T1000 (cell line): ENCODE data around the gene PUS7.
"Not testable (repeated sequence)": the region's sequence is repeated elsewhere in the genome, so short reads cannot be mapped to it uniquely, and the experiment has no call there.

Experiments used
- DNase-seq: peaks from one replicate; lab custom pipeline; 2025; ENCODE audit warnings: mixed read lengths; lab: John Stamatoyannopoulos, UW

Gene PUS7

DNA sequence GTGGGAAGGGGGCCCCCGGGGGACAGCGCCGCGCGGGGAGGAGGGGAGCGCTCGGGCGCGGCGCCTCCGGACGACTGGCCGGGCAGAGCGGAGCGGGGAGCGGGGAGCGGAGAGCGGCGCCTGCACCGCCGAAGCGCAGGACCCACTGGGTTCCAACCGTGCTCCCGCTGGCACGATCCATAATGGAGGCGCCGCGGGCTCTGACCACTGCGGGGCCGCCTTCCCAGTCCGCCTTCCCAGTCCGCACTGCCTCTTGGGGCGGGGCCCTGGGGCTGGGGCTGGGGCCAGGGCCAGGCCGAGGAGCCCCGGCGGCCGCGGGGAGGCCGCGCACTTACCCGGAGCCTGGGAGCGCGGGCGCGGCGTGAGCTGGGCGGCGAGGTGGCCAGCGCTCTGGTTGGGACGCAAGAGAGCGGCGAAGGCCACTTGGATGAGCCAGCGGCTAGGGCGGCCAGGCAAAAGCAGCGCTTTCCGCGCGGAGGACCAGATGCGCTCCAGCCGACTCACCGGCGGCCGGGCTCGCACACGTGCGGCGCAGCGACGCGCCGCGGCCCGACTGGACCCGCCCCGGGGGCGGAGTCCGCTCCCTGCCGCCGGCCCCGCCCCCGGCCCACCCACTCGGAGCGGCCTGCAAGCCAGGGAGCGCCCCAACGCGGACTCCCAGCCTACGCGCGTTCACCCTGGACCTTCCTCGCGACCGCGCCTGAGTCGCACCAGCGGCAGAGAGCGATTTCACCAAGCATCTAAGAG lies at the start of gene PUS7:
TSS of gene PUS7 (minus strand) at position 555 of the 747 bp plus-strand sequence. CDS start 13,759 bp downstream, outside the sequence.
- DNase-seq: peak; percentile 74

DNA sequence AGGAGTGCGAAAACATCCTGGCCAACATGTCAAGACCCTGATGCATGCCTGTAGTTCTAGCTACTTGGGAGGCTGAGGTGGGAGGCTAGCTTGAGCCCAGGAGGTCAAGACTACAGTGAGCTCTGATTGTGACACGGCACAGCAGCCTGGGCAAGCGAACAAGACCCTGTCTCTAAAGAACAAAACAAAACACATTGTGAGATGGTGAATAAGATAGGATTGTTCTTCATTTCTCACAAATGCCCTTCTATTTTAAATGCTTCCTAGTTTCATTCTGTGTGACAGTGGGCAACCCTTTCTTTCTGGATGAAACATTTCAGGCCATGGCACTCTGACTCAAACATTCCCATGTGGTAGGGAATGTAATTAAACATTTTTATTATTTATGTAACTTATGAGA lies 45.8 kb upstream of the PUS7 start:
- no peak for DNase-seq

- DNase-seq: no peak
Observed at GRCh38 chr7:105567024-105567423, 45.0 kb upstream of the PUS7 start.

DNA sequence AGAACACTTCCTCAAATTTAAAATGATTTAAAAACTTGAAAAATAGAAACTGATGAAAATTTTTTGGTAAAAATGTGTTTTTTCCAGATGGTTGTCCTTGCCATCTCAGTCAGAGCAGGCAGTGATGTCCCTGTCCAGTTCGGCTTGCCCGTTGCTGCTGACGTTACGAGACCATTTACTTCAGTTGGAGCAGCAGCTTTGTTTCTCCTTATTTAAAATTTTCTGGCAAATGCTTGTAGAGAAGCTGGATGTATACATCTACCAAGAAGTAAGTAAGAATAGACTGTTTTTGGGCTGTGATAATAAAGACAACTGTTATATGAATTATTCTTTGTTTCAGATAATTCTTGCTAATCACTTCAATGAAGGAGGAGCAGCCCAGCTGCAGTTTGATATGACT lies 43.1 kb upstream of the PUS7 start:
- DNase-seq: no peak

DNA sequence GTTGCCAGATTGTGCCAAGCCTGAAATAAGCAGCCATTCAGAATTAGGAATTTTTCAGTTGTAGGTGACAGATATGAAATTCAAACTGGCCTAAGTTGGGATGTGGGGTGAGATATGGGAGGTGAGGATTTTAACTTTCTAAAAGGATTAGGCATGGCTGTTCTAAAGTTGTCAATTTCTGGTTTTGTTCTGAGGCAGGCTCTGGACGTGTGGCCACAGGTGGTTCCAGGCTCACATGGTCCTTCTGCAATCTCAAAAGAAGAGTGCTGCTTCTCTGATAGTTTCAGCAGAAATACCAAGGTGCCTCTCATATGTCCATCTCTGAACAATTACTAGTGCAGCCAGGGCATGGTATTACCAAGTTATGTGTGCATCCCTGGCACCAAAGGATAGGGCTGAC lies 37.9 kb upstream of the PUS7 start:
- DNase-seq: no peak

DNA sequence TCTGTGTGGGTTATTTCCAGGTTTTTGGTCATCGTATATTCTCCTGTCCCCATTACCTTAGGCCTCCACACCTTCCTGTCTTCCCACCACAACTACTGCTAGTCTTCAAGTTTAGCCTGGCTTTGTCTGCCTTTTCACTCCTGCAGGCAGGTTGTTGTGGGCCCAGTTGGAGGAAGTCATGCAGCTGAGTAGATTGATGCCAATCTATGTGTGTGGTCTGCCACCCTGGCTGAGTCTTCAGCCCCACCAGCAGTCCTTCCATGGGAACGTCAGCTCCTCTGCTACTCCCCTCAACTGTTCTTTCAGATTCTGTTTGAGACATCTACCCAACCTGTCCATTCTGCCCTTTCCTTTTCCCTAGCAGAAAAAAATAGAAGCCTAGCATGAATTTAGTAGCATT lies 16.3 kb upstream of the PUS7 start:
- DNase-seq: no peak

DNA sequence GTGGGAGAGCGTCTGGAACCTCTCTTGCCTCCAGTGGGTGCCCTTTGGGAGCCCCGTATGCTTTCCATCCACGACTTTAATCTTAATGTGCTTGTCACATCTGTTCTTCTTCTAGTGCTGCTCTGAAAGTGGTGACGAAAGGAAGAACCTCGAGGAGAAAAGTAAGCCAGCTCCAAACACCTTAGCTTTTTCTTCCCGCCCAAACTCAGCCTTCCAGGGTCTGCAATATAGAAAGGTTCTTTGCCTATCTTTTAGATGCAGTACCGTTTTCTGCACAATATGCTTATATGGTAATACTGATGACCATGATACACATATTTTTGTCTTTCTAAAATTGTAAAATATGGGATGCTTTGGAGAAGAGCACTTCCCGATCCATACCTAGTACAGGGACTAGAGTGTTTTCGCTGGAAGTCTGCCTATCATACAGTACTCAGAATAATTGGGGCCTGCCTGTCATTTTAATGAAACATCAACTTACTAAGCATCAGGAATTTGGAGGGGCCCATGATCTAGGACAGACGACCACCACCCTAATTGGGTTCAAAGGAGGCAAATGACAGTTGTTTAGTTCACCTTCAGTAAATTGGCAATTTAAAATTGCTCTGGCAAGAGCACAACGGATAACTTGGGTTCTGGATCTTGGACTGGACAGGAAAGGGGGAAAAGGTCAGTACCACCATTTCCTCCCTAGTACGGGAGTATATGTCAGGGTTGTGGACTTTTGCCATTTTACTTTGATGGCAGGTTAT lies 10.8 kb upstream of the PUS7 start:
- no peak for DNase-seq

- peak; percentile 75 for DNase-seq
Observed at GRCh38 chr7:105531792-105532671, 10.0 kb upstream of the PUS7 start, which contains the start of gene RINT1. TSS of gene RINT1 (plus strand) at chr7:105532201. CDS start at chr7:105532316, 115 bp downstream.

- DNase-seq: no peak
Observed at GRCh38 chr7:105530546-105530945, 8.5 kb upstream of the PUS7 start.

DNA sequence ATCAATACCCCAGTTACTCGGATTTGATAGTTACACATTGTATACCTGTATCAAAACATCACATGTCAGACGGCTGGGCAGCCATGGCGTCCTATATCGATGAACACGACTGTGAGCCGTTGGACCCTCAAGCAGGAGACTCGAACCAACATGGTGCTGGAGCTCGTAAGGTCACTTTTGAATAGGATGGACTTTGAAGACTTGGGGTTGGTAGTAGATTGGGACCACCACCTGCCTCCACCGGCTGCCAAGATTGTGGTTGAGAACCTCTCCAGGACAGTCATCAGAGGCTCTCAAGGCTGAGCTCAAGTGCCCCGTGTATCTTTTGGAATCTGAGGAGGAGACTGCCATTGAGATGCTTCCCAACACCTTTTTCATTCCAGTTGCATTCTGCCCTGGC lies 8.1 kb upstream of the PUS7 start:
- no peak for DNase-seq

- not testable (repeated sequence) for DNase-seq
Observed at GRCh38 chr7:105527737-105528136, 5.7 kb upstream of the PUS7 start.

DNA sequence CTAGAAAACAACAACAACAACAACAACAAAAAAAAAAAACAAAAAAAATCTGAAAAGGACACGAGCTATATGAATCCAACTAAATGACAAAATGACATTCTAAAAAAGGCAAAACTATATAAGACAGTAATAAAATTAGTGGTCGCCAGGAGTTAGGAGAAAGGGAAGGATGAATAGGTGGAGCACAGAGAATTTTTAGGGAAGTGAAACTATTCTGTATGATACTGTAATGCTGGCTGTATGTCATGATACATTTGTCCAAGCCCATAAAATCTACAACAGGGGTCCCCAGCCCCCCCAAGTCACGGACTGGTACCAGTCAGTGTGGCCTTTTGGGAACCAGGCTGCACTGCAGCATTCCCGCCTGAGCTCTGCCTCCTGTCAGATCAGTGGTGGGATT lies 2.8 kb upstream of the PUS7 start:
- no peak for DNase-seq

DNA sequence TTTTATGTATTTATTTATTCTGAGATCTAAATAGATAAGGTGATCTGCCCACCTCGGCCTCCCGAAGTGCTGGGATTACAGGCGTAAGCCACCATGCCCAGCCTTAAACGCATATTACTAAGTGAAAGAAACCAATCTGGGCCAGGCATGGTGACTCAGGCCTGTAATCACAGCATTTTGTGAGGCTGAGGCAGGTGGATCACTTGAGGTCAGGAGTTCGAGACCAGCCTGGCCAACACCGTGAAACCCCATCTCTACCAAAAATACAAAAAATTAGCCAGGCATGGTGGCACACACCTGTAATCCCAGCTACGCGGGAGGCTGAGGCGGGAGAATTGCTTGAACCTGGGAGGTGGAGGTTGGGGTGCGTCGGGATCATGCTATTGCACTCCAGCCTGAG lies 2.4 kb upstream of the PUS7 start:
- not testable (repeated sequence) for DNase-seq

DNA sequence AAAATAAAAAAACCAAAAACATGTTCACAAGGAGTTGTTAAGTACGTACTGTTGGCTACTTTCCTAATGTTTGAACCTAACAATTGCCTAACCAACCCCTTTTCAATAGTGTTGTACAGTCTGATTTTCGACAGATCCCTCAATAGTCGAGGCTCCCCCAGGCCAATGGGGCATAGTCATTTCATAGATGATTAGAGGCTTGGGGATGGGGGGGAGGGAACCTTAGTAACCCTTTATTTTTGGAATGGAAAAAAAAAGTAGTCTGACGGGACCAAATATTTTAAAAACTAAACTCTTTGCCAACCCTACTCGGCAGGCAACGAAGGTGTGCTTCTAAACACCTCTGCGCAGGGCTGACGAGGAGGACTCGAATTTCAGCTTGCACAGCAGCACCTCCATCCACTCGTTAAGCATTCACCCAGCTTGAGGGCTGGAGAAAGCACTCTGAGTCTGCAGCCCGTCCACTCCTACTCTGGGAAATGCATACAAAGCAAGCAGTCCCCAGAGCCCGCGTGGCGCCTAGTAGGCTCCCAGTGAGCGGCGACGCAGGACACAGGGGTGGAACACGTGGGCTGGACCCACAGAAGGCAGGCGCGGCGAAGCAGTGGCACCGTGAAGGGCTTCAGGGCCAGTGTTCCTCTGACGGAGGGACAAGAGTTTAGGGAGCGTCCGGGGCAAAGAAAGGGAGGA lies 899 bp downstream of the PUS7 start:
- DNase-seq: no peak

DNA sequence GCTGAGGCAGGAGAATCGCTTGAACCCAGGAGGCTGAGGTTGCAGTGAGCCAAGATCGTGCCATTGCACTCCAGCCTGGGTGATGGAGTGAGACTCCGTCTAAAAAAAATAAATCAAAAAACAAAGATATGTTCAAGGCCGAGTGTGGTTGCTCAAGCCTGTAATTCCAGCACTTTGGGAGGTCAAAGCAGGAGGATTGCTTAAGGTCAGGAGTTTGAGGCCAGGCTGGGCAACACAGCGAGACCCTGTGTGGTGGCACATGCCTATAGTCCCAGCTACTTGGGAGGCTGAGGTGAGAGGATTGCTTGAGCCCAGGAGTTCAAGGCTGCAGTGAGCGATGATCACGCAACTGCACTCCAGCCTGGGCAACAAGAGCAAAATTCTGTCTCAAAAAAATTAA lies 1.5 kb downstream of the PUS7 start:
- DNase-seq: not testable (repeated sequence)

DNA sequence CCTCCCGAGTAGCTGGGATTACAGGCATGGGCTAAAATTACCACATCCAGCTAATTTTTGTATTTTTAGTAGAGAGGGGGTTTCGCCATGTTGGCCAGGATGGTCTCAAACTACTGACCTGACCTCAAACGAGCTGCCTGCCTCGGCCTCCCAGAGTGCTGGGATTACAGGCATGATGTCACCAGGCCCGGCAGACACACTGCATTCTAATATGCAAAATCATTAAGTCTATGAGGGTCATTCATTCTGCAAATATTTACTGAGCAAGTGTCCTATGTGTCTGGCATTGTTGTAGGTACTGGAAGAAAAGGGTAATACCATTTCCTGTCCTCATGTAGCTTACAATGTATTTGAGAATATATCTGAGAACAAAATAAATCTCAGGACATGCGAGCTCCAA lies 2.7 kb downstream of the PUS7 start:
- no peak for DNase-seq

GRCh38 chr7:105515610-105516009 lies 6.5 kb downstream of the PUS7 start:
- not testable (repeated sequence) for DNase-seq

DNA sequence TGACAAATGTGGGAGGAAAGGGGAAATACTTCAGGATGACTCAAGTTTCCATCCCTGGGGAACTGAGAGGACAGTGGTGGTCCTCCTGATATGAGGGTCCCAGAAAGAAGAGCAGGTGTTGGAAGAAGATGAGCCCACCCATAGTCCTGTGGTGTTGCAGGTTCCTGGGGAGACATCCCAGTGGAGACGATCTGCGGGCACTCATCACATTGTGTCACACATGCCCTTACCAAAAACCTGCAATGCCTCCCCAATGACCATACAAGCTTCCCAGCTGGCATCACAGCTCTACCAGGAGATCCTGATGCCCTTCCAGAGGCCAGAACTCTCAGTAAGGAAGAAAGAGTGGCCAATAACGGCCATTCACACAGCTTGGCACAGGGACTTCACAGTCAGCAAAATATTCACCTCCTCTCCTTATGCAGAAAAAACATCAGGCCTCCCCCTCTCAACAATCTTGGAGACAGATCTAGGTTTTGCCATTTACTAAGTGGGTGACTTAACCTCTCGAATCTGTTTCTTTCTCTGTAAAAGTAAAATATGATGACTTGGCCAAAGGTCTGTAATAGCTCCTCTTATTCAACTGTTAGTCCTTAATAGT lies 9.0 kb downstream of the PUS7 start:
- DNase-seq: no peak

DNA sequence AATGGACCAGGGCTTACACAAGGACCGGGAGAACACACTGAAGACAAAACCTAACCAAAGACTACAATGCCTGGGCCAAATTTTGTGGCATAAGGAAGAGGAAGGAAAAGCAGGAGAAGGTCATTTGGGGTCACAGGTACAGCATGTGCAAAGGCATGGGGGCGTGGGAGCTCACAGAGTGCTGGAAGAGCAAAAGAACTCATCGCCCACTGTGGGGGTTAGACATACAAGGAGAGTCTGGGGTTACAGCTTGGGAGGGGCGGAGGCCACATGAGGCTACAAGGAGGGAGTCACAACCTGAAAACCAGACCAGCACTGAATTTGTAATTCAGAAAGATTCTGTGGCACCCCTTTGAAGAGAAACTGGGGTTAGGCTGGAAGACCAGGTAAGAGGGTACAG lies 9.7 kb downstream of the PUS7 start:
- no peak for DNase-seq

DNA sequence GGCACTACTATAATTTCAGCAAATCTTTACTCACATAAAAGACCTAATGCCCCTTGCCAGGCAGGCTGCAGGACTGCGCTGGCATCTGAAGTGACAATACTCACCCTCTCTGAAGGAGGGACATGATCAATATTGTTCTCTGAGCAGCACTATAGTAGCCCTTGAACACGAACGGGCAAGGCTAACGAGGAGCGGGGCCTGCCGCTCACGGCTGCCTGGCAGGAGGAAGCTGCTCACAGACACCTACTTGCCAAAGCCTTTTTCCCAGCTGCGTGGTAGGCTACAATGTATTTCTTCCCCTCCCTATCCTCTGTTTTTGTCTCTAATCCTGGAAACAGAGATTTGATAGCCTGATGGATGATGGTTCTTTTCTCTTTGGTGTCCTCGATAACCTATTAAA lies 19.9 kb downstream of the PUS7 start:
- no peak for DNase-seq

GRCh38 chr7:105497016-105497415 lies 25.1 kb downstream of the PUS7 start:
- DNase-seq: no peak
